ENCODE data around the gene MS4A15. TPM values are rescaled to one million over a fixed set of nuclear protein-coding genes. Genes with fewer than 3 reads are reported as not detected.

Gene MS4A15
- total RNA-seq, 6 donors from 2014 or later, result 65.5 to 227 (median 120) TPM

GRCh38 chr11:60725592-60725991 lies 31.1 kb upstream of the MS4A15 start:
- Histone ChIP-seq H3K4me1 (no peaks in the 10 kb centered on the region), H3K4me3 (no peak overlapping the region), H3K27me3 (no peaks in the 10 kb centered on the region), H3K9me3 (no peaks in the 10 kb centered on the region), H3K27ac (no peak overlapping the region), H3K36me3 (no peaks in the 10 kb centered on the region)
- TF ChIP-seq CTCF (IDR thresholded peaks at IDR 0.05) (no peak), POLR2AphosphoS5 (IDR thresholded peaks at IDR 0.05) (no peak), POLR2A (IDR thresholded peaks at IDR 0.05) (no peak), EP300 (IDR thresholded peaks at IDR 0.05) (no peak)
- DNase-seq, result no peak
- no peak for ATAC-seq (ENCODE audit: low FRiP score in 2 of 2)
- 82 to 96% methylated on average over 1 of the region's 1 CpG for WGBS, 2 donors

GRCh38 chr11:60731586-60731985 lies 25.1 kb upstream of the MS4A15 start:
- no peaks in the 10 kb centered on the region for H3K4me1 ChIP-seq
- H3K27ac ChIP-seq, result no peak overlapping the region
- TF ChIP-seq CTCF (IDR thresholded peaks at IDR 0.05) (no peak), EP300 (IDR thresholded peaks at IDR 0.05) (no peak), POLR2AphosphoS5 (IDR thresholded peaks at IDR 0.05) (no peak), POLR2A (IDR thresholded peaks at IDR 0.05) (no peak)
- no peak overlapping the region for H3K4me3 ChIP-seq
- ATAC-seq (ENCODE audit: low FRiP score in 2 of 2), result no peak
- DNase-seq, result no peak
- H3K9me3 ChIP-seq, result no peaks in the 10 kb centered on the region
- H3K27me3 ChIP-seq, result no peaks in the 10 kb centered on the region
- 67 to 80% methylated on average over 8 of the region's 8 CpGs for WGBS, 2 donors
- no peaks in the 10 kb centered on the region for H3K36me3 ChIP-seq

GRCh38 chr11:60734279-60734678 lies 22.4 kb upstream of the MS4A15 start:
- TF ChIP-seq POLR2A (IDR thresholded peaks at IDR 0.05) (no peak), EP300 (IDR thresholded peaks at IDR 0.05) (no peak), CTCF (IDR thresholded peaks at IDR 0.05) (no peak), POLR2AphosphoS5 (IDR thresholded peaks at IDR 0.05) (no peak)
- H3K4me1 ChIP-seq, result no peaks in the 10 kb centered on the region
- H3K9me3 ChIP-seq, result no peaks in the 10 kb centered on the region
- 80 to 82% methylated on average over 4 of the region's 4 CpGs for WGBS, 2 donors
- no peaks in the 10 kb centered on the region for H3K27me3 ChIP-seq
- DNase-seq (no peak), ATAC-seq (ENCODE audit: low FRiP score in 2 of 2) (no peak)
- no peaks in the 10 kb centered on the region for H3K36me3 ChIP-seq
- no peak overlapping the region for H3K27ac ChIP-seq
- H3K4me3 ChIP-seq, result no peak overlapping the region

- no peak for ATAC-seq (ENCODE audit: low FRiP score in 2 of 2)
- no peak for TF ChIP-seq CTCF (IDR thresholded peaks at IDR 0.05)
- no peak for TF ChIP-seq POLR2A (IDR thresholded peaks at IDR 0.05)
- TF ChIP-seq EP300 (IDR thresholded peaks at IDR 0.05), result no peak
- TF ChIP-seq POLR2AphosphoS5 (IDR thresholded peaks at IDR 0.05), result no peak
- WGBS, 2 donors, result 80 to 86% methylated on average over 6 to 7 of the region's 7 CpGs
- Histone ChIP-seq H3K27ac (no peak overlapping the region), H3K4me3 (no peak overlapping the region), H3K9me3 (peaks cover 0 to 4% (median 0%) of the 10 kb centered on the region in 4 donors), H3K27me3 (no peaks in the 10 kb centered on the region), H3K4me1 (no peaks in the 10 kb centered on the region), H3K36me3 (no peaks in the 10 kb centered on the region)
- no peak for DNase-seq
Measured at GRCh38 chr11:60739114-60739513, 17.6 kb upstream of the MS4A15 start.

GRCh38 chr11:60740573-60740972 lies 16.1 kb upstream of the MS4A15 start:
- peak in 1 of 2 donors; percentile 38 for DNase-seq
- no peaks in the 10 kb centered on the region for H3K4me1 ChIP-seq
- H3K27ac ChIP-seq, result no peak overlapping the region
- no peaks in the 10 kb centered on the region for H3K36me3 ChIP-seq
- ATAC-seq (ENCODE audit: low FRiP score in 2 of 2), result no peak
- peaks cover 0 to 4% (median 0%) of the 10 kb centered on the region in 4 donors for H3K9me3 ChIP-seq
- H3K27me3 ChIP-seq, result no peaks in the 10 kb centered on the region
- TF ChIP-seq CTCF (IDR thresholded peaks at IDR 0.05) (no peak), POLR2A (IDR thresholded peaks at IDR 0.05) (no peak), POLR2AphosphoS5 (IDR thresholded peaks at IDR 0.05) (no peak), EP300 (IDR thresholded peaks at IDR 0.05) (peak in 1 of 4 donors; percentile 52)
- H3K4me3 ChIP-seq, result no peak overlapping the region

Data from upper lobe of left lung (tissue), 6 donors.